Activated B cell treated with CpG ODN at 0.5 μM for 24 hours (primary cell): ENCODE measurements around the gene CEMIP. TPM values are rescaled to one million over a fixed set of nuclear protein-coding genes. Genes with fewer than 3 reads are reported as not detected.

Source experiments
- ATAC-seq: fragments of 200-7000 bp; cut with Tn5 transposase; one replicate; pipeline ENCODE4 v1.10.0; 2021; ENCODE audit warnings: low read depth, mild to moderate bottlenecking, moderate library complexity
- CTCF ChIA-PET: fragments of 350-600 bp; sonication (Branson Sonifier 250); formaldehyde crosslinking; loops from one replicate; lab custom pipeline; 2021; ENCODE audit warnings: antibody characterized with exemption; lab: Charles Lee
- POLR2A ChIA-PET: fragments of 350-600 bp; sonication (Branson Sonifier 250); formaldehyde crosslinking; loops from one replicate; lab custom pipeline; 2021; ENCODE audit warnings: antibody characterized with exemption; lab: Charles Lee
- DNase-seq: peaks from one replicate; pipeline ENCODE4 v3.0.0; 2022
- H3K27ac Mint-ChIP-seq: one replicate; pipeline ENCODE4 v1.8.0; 2020; ENCODE audit warnings: mixed read lengths
- H3K27me3 Mint-ChIP-seq: one replicate; pipeline ENCODE4 v1.8.0; 2021; ENCODE audit warnings: mixed read lengths
- H3K36me3 Mint-ChIP-seq: one replicate; pipeline ENCODE4 v1.8.0; 2021; ENCODE audit warnings: low read depth, mixed read lengths
- H3K4me1 Mint-ChIP-seq: one replicate; pipeline ENCODE4 v1.8.0; 2021; ENCODE audit warnings: mixed read lengths
- H3K4me3 Mint-ChIP-seq: one replicate; pipeline ENCODE4 v1.8.0; 2020; ENCODE audit warnings: mild to moderate bottlenecking, mixed read lengths
- H3K9me3 Mint-ChIP-seq: one replicate; pipeline ENCODE4 v1.8.0; 2020; ENCODE audit warnings: mixed read lengths
- intact Hi-C: fragments of 100-400 bp; cut with micrococcal nuclease; formaldehyde crosslinking; loops from one replicate; pipeline ENCODE4 v1.15.1; 2024
- total RNA-seq: library from RNA; stranded (reverse); gene quantifications from 2 replicates; pipeline ENCODE4 v1.2.3, GENCODE V29; 2022
- TF ChIP-seq, protein P1 (sequence below): fragments of 200-600 bp; IDR thresholded peaks from one replicate; pipeline ENCODE4 v1.8.0; 2022; ENCODE audit warnings: antibody characterized with exemption, mild to moderate bottlenecking

CEMIP gene
- total RNA-seq, 1 donor from 2014 or later: not detected

DNA sequence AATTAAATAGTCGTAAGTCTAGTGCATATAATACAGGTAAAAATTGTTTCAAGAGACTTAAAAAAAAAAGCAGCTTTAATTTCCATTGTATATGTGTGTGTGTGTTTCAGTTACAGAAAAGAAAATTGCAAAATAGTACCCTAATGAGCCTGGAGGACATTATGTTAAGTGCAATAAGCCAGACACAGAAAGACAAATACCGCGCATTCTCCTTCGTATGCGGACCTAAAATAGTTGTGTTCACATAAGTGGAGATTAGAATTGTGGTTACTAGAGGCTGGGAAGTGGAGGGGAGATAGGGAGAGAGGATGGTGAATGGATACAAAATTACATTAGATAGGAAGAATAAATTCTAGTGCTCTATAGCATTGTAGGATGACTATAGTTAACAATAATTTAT lies 206.8 kb downstream of the CEMIP start:
- POLR2A ChIA-PET: interaction anchor here (0.7 to 5.9 kb wide), 4 partner anchors 14 to 21 kb away, joined by 3 to 83 read pairs (median 4); partner anchors contain the start of gene TLNRD1
- TF ChIP-seq, protein P1, sequence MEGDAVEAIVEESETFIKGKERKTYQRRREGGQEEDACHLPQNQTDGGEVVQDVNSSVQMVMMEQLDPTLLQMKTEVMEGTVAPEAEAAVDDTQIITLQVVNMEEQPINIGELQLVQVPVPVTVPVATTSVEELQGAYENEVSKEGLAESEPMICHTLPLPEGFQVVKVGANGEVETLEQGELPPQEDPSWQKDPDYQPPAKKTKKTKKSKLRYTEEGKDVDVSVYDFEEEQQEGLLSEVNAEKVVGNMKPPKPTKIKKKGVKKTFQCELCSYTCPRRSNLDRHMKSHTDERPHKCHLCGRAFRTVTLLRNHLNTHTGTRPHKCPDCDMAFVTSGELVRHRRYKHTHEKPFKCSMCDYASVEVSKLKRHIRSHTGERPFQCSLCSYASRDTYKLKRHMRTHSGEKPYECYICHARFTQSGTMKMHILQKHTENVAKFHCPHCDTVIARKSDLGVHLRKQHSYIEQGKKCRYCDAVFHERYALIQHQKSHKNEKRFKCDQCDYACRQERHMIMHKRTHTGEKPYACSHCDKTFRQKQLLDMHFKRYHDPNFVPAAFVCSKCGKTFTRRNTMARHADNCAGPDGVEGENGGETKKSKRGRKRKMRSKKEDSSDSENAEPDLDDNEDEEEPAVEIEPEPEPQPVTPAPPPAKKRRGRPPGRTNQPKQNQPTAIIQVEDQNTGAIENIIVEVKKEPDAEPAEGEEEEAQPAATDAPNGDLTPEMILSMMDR: no peak
- intact Hi-C loops: loop anchor here (2.0 to 10.0 kb wide), 3 partner anchors 15 to 306 kb away; partner anchors contain the start of genes ABHD17C and TLNRD1
- H3K27ac Mint-ChIP-seq: no peak overlapping the region
- H3K9me3 Mint-ChIP-seq: no peaks in the 10 kb centered on the region
- H3K36me3 Mint-ChIP-seq: peaks cover 31% of the 10 kb centered on the region
- CTCF ChIA-PET: interaction anchor here (1.3 to 1.8 kb wide), 2 partner anchors 9 to 16 kb away, joined by 3 to 8 read pairs; no protein-coding TSS in a partner anchor
- no peak for DNase-seq
- no peaks in the 10 kb centered on the region for H3K27me3 Mint-ChIP-seq
- H3K4me3 Mint-ChIP-seq: no peak overlapping the region
- peaks cover 68% of the 10 kb centered on the region for H3K4me1 Mint-ChIP-seq
- no peak for ATAC-seq

DNA sequence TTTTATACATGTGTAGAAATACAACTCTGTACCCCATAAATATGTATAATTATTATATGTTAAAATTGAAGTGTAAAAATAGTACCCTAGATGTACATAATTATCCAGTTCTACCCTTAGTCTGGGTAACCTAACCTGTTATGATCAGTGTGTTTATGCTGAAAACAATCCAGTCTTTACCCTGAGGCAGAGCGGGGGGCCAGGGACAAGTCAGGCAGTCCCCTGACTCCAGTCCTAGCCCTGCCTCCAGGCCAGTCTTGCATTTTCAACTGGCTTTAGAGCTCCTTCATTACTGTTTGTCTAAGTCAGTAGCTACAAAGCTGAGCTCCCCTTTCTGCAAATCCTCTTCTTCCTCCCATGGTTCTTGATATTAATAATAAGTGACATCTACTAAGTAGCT lies 207.3 kb downstream of the CEMIP start:
- Mint-ChIP-seq H3K4me3 (no peak overlapping the region), H3K36me3 (peaks cover 31% of the 10 kb centered on the region), H3K4me1 (peaks cover 72% of the 10 kb centered on the region), H3K27ac (no peak overlapping the region), H3K9me3 (no peaks in the 10 kb centered on the region), H3K27me3 (no peaks in the 10 kb centered on the region)
- CTCF ChIA-PET: interaction anchor here (1.8 kb wide), 1 partner anchor 16 kb away, joined by 8 read pairs; no protein-coding TSS in a partner anchor
- POLR2A ChIA-PET: interaction anchor here (0.7 to 5.9 kb wide), 2 partner anchors 13 to 20 kb away, joined by 5 to 83 read pairs; partner anchors contain the start of gene TLNRD1
- ATAC-seq (no peak), DNase-seq (no peak)
- TF ChIP-seq, protein P1: no peak
- intact Hi-C loops: loop anchor here (5.0 to 10.0 kb wide), 2 partner anchors 292 to 306 kb away; partner anchors contain the start of gene ABHD17C

DNA sequence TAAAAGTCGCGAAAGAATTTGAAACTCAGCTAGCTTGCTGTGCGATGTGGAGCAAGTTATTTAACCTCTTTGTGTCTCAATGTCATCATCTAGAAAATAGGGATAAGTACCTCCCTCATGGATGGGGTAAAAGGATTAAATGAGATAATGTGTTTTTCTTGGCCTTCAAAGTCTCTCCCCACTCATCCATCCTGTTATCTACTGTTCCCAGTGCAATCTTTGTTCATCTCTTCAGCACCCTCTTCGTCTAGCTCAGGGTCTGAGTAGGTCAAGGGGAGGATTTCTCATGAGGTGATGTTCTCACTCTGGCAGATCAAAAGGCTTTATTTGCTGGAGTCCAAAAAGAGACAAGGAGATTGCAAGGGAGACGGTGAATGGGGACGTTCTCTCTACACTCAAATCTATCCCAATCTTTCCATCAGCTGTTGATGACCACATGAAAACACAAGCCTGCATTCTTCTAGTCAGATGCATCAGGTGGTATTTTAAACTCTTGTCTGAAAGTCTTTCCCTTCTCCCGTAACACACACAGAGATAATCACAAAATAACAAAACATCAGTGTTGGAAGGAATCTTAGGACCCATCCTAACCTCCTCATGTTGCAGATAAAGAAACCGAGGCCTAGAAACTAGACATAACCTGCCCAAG lies 209.1 kb downstream of the CEMIP start:
- ChIA-PET CTCF (interaction anchor here (1.5 kb wide), 1 partner anchor 18 kb away, joined by 4 read pairs; no protein-coding TSS in a partner anchor), POLR2A (interaction anchor here (0.9 to 5.9 kb wide), 2 partner anchors 12 to 17 kb away, joined by 3 to 83 read pairs; partner anchors contain the start of gene TLNRD1)
- Mint-ChIP-seq H3K36me3 (peaks cover 19% of the 10 kb centered on the region), H3K27ac (no peak overlapping the region), H3K9me3 (no peaks in the 10 kb centered on the region), H3K4me1 (peaks cover 65% of the 10 kb centered on the region), H3K4me3 (peak overlapping the region; percentile 99), H3K27me3 (no peaks in the 10 kb centered on the region)
- intact Hi-C loops: loop anchor here (2.0 to 10.0 kb wide), 3 partner anchors 293 to 1059 kb away; partner anchors contain the start of genes ABHD17C and MEX3B
- DNase-seq (no peak), ATAC-seq (no peak)
- TF ChIP-seq, protein P1: no peak

DNA sequence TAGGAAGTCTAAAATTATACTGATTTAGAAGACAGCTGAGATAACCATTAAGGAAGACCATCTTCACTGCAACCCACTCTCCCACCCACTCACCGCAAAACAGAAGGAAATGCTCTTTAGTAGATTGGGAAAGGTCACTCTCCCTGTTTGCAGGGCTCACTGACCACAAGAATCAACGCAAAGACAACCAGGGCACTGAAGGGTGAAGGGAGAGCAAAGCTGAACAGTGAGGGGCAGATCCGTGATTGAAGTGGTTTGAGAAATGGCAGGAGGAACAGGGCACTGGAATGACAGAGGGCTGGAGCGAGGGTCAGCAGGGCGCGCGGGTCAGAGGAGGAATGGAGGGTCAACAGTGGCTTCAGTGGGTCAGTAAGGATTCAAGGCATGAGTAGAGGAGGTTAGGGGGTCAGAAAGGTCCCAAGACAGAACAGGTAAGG lies 209.9 kb downstream of the CEMIP start:
- intact Hi-C loops: loop anchor here (1.0 to 10.0 kb wide), 5 partner anchors 11 to 1058 kb away; partner anchors contain the start of genes ABHD17C, MEX3B and TLNRD1
- peak overlapping the region; percentile 99 for H3K27ac Mint-ChIP-seq
- DNase-seq (no peak), ATAC-seq (no peak)
- POLR2A ChIA-PET: interaction anchor here (0.9 to 5.9 kb wide), 2 partner anchors 11 to 16 kb away, joined by 3 to 83 read pairs; partner anchors contain the start of gene TLNRD1
- peaks cover 19% of the 10 kb centered on the region for H3K36me3 Mint-ChIP-seq
- CTCF ChIA-PET: no interaction called here
- peak overlapping the region; percentile 99 for H3K4me3 Mint-ChIP-seq
- H3K27me3 Mint-ChIP-seq: no peaks in the 10 kb centered on the region
- H3K4me1 Mint-ChIP-seq: peaks cover 60% of the 10 kb centered on the region
- H3K9me3 Mint-ChIP-seq: no peaks in the 10 kb centered on the region
- TF ChIP-seq, protein P1: no peak
